H9 (cell line): ENCODE data around the gene AGAP3. TPM values are rescaled to one million over a fixed set of nuclear protein-coding genes. Genes with fewer than 3 reads are reported as not detected.

Experiments
- DNase-seq: peaks from one replicate; pipeline ENCODE4 v3.0.0-alpha.2; 2017
- H2AFZ ChIP-seq: one replicate; pipeline ENCODE4 v1.6.1; 2013; ENCODE audit warnings: mild to moderate bottlenecking, low read length, control low read depth, moderate library complexity
- H2AK5ac ChIP-seq: 2 replicates; pipeline ENCODE4 v1.6.1; 2013; ENCODE audit warnings: low read length, control low read depth, mixed read lengths; ENCODE audit not compliant: insufficient read length
- H2BK120ac ChIP-seq: one replicate; pipeline ENCODE4 v1.6.1; 2013; ENCODE audit warnings: low read depth, mild to moderate bottlenecking, low read length, control low read depth, inconsistent platforms; ENCODE audit not compliant: poor library complexity, severe bottlenecking
- H2BK12ac ChIP-seq: 2 replicates; pipeline ENCODE4 v1.6.1; 2013; ENCODE audit warnings: low read length, control low read depth, mixed read lengths, low read depth; ENCODE audit not compliant: insufficient read length
- H2BK15ac ChIP-seq: 2 replicates; pipeline ENCODE4 v1.6.1; 2013; ENCODE audit warnings: low read depth, low read length, control low read depth
- H2BK20ac ChIP-seq: one replicate; pipeline ENCODE4 v1.6.1; 2013; ENCODE audit warnings: low read depth, mild to moderate bottlenecking, low read length, control low read depth, inconsistent platforms; ENCODE audit not compliant: poor library complexity, severe bottlenecking
- H2BK5ac ChIP-seq: 2 replicates; pipeline ENCODE4 v1.6.1; 2013; ENCODE audit warnings: low read length, control low read depth, mixed read lengths; ENCODE audit not compliant: insufficient read length
- H3K14ac ChIP-seq: 2 replicates; pipeline ENCODE4 v1.6.1; 2013; ENCODE audit warnings: low read length, control low read depth; ENCODE audit not compliant: insufficient read depth
- H3K18ac ChIP-seq: 2 replicates; pipeline ENCODE4 v1.6.1; 2013; ENCODE audit warnings: low read depth, mild to moderate bottlenecking, mixed read lengths, low read length, control low read depth; ENCODE audit not compliant: insufficient read length
- H3K23ac ChIP-seq: 2 replicates; pipeline ENCODE4 v1.6.1; 2013; ENCODE audit warnings: low read length, control low read depth, mixed read lengths, low read depth; ENCODE audit not compliant: insufficient read length
- H3K23me2 ChIP-seq: 2 replicates; pipeline ENCODE4 v1.6.1; 2013; ENCODE audit warnings: low read depth, mild to moderate bottlenecking, mixed read lengths, low read length, control low read depth; ENCODE audit not compliant: insufficient read length, poor library complexity, severe bottlenecking
- H3K27ac ChIP-seq: 2 replicates; pipeline ENCODE4 v1.5.1; 2013; ENCODE audit warnings: low read length, control low read depth, mixed read lengths, low read depth; ENCODE audit not compliant: insufficient read length
- H3K27me3 ChIP-seq: 2 replicates; pipeline ENCODE4 v1.6.1; 2013; ENCODE audit warnings: low read length, control low read depth, inconsistent platforms; ENCODE audit not compliant: insufficient read depth
- H3K4ac ChIP-seq: 2 replicates; pipeline ENCODE4 v1.6.1; 2013; ENCODE audit warnings: low read depth, mild to moderate bottlenecking, control low read depth, inconsistent platforms, low read length, moderate library complexity
- H3K4me1 ChIP-seq: 2 replicates; pipeline ENCODE4 v1.6.1; 2013; ENCODE audit warnings: low read length, control low read depth, inconsistent platforms; ENCODE audit not compliant: insufficient read depth
- H3K4me2 ChIP-seq: 2 replicates; pipeline ENCODE4 v1.6.1; 2013; ENCODE audit warnings: low read length, control low read depth, mixed read lengths; ENCODE audit not compliant: insufficient read length, insufficient read depth
- H3K56ac ChIP-seq: 2 replicates; pipeline ENCODE4 v1.6.1; 2013; ENCODE audit warnings: low read depth, mild to moderate bottlenecking, mixed read lengths, low read length, control low read depth; ENCODE audit not compliant: insufficient read length
- H3K79me1 ChIP-seq: 2 replicates; pipeline ENCODE4 v1.6.1; 2013; ENCODE audit warnings: low read depth, mild to moderate bottlenecking, moderate library complexity, low read length, control low read depth, inconsistent platforms; ENCODE audit not compliant: insufficient read depth, poor library complexity, severe bottlenecking
- H3K79me2 ChIP-seq: 2 replicates; pipeline ENCODE4 v1.6.1; 2013; ENCODE audit warnings: low read length, control low read depth, inconsistent platforms; ENCODE audit not compliant: insufficient read depth
- H3K9ac ChIP-seq: 2 replicates; pipeline ENCODE4 v1.6.1; 2013; ENCODE audit warnings: low read length, control low read depth, mixed read lengths; ENCODE audit not compliant: insufficient read length; ENCODE audit errors: extremely low read depth
- H3K9me3 ChIP-seq: one replicate; pipeline ENCODE4 v1.6.1; 2013; ENCODE audit warnings: low read depth, low read length, inconsistent platforms; ENCODE audit not compliant: control insufficient read depth
- H3T11ph ChIP-seq: one replicate; pipeline ENCODE4 v1.6.1; 2013; ENCODE audit warnings: mild to moderate bottlenecking, low read length, control low read depth, inconsistent platforms
- H4K20me1 ChIP-seq: one replicate; pipeline ENCODE4 v1.6.1; 2013; ENCODE audit not compliant: control insufficient read depth, insufficient read length, insufficient read depth
- H4K5ac ChIP-seq: 2 replicates; pipeline ENCODE4 v1.6.1; 2013; ENCODE audit warnings: low read depth, mild to moderate bottlenecking, mixed read lengths, low read length, control low read depth; ENCODE audit not compliant: insufficient read length
- H4K8ac ChIP-seq: replicated peaks from 2 replicates; pipeline ENCODE4 v1.6.1; 2013; ENCODE audit warnings: low read length, control low read depth, mixed read lengths, low read depth; ENCODE audit not compliant: insufficient read length
- H4K91ac ChIP-seq: 2 replicates; pipeline ENCODE4 v1.6.1; 2013; ENCODE audit warnings: low read depth, mild to moderate bottlenecking, moderate library complexity, mixed read lengths, low read length, control low read depth; ENCODE audit not compliant: insufficient read length
- H3K27ac Mint-ChIP-seq, 3 experiments: 2 replicates in 2 of 3; 3 replicates in 1 of 3; pipeline ENCODE4 v1.8.0; 2020 to 2021; ENCODE audit warnings: mixed read lengths in 3 of 3, mild to moderate bottlenecking in 1 of 3, moderate library complexity in 1 of 3
- H3K27me3 Mint-ChIP-seq: 2 replicates; pipeline ENCODE4 v1.8.0; 2021; ENCODE audit warnings: low read depth, mild to moderate bottlenecking, moderate library complexity, mixed read lengths
- H3K36me3 Mint-ChIP-seq, 3 experiments: 2 replicates in 2 of 3; 3 replicates in 1 of 3; pipeline ENCODE4 v1.8.0; 2020 to 2021; ENCODE audit warnings: low read depth in 3 of 3, mixed read lengths in 3 of 3; ENCODE audit not compliant: insufficient read depth in 1 of 3
- H3K4me1 Mint-ChIP-seq, 2 experiments: 2 replicates each; pipeline ENCODE4 v1.8.0; 2020; ENCODE audit warnings: mixed read lengths in 2 of 2
- H3K4me3 Mint-ChIP-seq, 2 experiments: 2 replicates in 1 of 2; 3 replicates in 1 of 2; pipeline ENCODE4 v1.8.0; 2020 to 2021; ENCODE audit warnings: mild to moderate bottlenecking in 2 of 2, mixed read lengths in 2 of 2, moderate library complexity in 1 of 2
- H3K9me3 Mint-ChIP-seq, 2 experiments: 2 replicates in 1 of 2; 3 replicates in 1 of 2; pipeline ENCODE4 v1.8.0; 2020; ENCODE audit warnings: mild to moderate bottlenecking in 2 of 2, mixed read lengths in 2 of 2, moderate library complexity in 1 of 2
- WGBS: extraction: QIAGEN DNeasy Blood & Tissue Kit; methylation state at CpG from one replicate; pipeline ENCODE4 v1.1.7; 2013; ENCODE audit warnings: missing lambda C conversion rate, low lambda C conversion rate, mixed read lengths; ENCODE audit not compliant: insufficient read length; ENCODE audit errors: extremely low coverage; 5-methylcytosine and 5-hydroxymethylcytosine counted together
- total RNA-seq: library from RNA; stranded (reverse); gene quantifications from 2 replicates; pipeline ENCODE4 v1.2.1, GENCODE V29; 2021
- TF ChIP-seq, protein P1 (sequence below): fragments of 200-600 bp; sonication (generic); conservative IDR thresholded peaks from 3 replicates; pipeline ENCODE4 v1.8.0; 2021; ENCODE audit warnings: antibody characterized with exemption, mild to moderate bottlenecking

AGAP3 gene
- total RNA-seq, 1 experiment from 2014 or later: 97.7 TPM

DNA sequence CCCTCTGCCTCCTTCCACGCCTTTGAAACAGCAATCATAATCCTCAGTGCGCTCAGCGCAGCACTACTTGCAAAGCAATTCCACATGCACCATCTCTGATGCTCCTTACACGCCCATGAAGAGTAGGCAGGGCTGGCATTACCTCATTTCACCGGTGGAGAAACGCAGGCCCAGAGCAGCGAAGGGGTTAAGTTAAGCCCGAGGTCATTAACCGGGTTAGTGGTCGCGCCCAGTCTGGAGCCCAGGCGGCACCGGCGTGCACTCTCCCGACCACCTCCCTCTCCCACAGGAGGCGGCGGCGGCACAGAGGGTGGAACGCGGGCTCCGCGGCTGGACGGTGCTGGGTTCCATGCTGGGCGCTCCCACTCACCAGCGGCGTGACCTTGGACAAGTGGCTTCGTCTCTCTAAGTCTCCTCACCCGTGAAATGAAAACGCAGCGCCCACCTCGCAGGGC, 6.2 kb upstream of the AGAP3 start:
- peak overlapping the region; percentile 6 to 86 (median 65); a peak in 3 of 7 replicates for H3K27ac Mint-ChIP-seq
- H3K56ac ChIP-seq: no peak overlapping the region
- no peak overlapping the region for H2BK12ac ChIP-seq
- H3K14ac ChIP-seq: no peak overlapping the region; the same call in 1 of the 2 replicates
- peaks cover 7% of the 10 kb centered on the region for H3K23me2 ChIP-seq
- H3K27me3 Mint-ChIP-seq: peaks cover 9% of the 10 kb centered on the region
- no peaks in the 10 kb centered on the region; the same call in 1 of the 2 replicates for H3K79me2 ChIP-seq
- H3K4me1 ChIP-seq: 0 out of 2 replicates have a peak, but pooled peaks cover under 1% of the 10 kb centered on the region
- no peak overlapping the region for H4K91ac ChIP-seq
- no peaks in the 10 kb centered on the region; the same call in 1 of the 2 replicates for H3K27me3 ChIP-seq
- peak overlapping the region; percentile 79 to 92 for H3K4me3 Mint-ChIP-seq
- no peak overlapping the region for H2AFZ ChIP-seq
- no peak overlapping the region for H2BK5ac ChIP-seq
- no CpG with 5 or more reads among the region's 31 CpGs for WGBS
- H3K4me2 ChIP-seq: peak overlapping the region; percentile 70
- H3K36me3 Mint-ChIP-seq: peaks cover 8 to 19% (median 17%) of the 10 kb centered on the region in 3 experiments
- H3K9ac ChIP-seq: peak overlapping the region; percentile 74
- no peaks in the 10 kb centered on the region for H3K9me3 ChIP-seq
- H3K18ac ChIP-seq: no peak overlapping the region
- H2BK120ac ChIP-seq: no peak overlapping the region
- no peak overlapping the region for H2BK15ac ChIP-seq
- no peak overlapping the region for H2AK5ac ChIP-seq
- no peak overlapping the region for H4K8ac ChIP-seq
- no peaks in the 10 kb centered on the region for H4K20me1 ChIP-seq
- TF ChIP-seq, protein P1, sequence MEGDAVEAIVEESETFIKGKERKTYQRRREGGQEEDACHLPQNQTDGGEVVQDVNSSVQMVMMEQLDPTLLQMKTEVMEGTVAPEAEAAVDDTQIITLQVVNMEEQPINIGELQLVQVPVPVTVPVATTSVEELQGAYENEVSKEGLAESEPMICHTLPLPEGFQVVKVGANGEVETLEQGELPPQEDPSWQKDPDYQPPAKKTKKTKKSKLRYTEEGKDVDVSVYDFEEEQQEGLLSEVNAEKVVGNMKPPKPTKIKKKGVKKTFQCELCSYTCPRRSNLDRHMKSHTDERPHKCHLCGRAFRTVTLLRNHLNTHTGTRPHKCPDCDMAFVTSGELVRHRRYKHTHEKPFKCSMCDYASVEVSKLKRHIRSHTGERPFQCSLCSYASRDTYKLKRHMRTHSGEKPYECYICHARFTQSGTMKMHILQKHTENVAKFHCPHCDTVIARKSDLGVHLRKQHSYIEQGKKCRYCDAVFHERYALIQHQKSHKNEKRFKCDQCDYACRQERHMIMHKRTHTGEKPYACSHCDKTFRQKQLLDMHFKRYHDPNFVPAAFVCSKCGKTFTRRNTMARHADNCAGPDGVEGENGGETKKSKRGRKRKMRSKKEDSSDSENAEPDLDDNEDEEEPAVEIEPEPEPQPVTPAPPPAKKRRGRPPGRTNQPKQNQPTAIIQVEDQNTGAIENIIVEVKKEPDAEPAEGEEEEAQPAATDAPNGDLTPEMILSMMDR: no peak
- H3K79me1 ChIP-seq: no peaks in the 10 kb centered on the region
- H3K4me1 Mint-ChIP-seq: peaks cover 35 to 47% of the 10 kb centered on the region in 2 experiments
- no peak overlapping the region for H3T11ph ChIP-seq
- H3K4ac ChIP-seq: no peak overlapping the region
- DNase-seq: no peak
- H2BK20ac ChIP-seq: no peak overlapping the region
- H3K23ac ChIP-seq: no peak overlapping the region
- no peak overlapping the region for H3K27ac ChIP-seq
- H4K5ac ChIP-seq: no peak overlapping the region
- no peaks in the 10 kb centered on the region; a peak in 1 of 5 replicates for H3K9me3 Mint-ChIP-seq
